H9 (cell line): Measurements from ENCODE around the gene DUOX1. TPM values are rescaled to one million over a fixed set of nuclear protein-coding genes. Genes with fewer than 3 reads are reported as not detected.
A peak's percentile ranks its signal among the peaks of the same experiment; 100 is the strongest.

Experiments
- DNase-seq: peaks from one replicate; pipeline ENCODE4 v3.0.0-alpha.2; 2017
- H2AFZ ChIP-seq: one replicate; pipeline ENCODE4 v1.6.1; 2013; ENCODE audit warnings: mild to moderate bottlenecking, low read length, control low read depth, moderate library complexity
- H2AK5ac ChIP-seq: 2 replicates; pipeline ENCODE4 v1.6.1; 2013; ENCODE audit warnings: low read length, control low read depth, mixed read lengths; ENCODE audit not compliant: insufficient read length
- H2BK120ac ChIP-seq: one replicate; pipeline ENCODE4 v1.6.1; 2013; ENCODE audit warnings: low read depth, mild to moderate bottlenecking, low read length, control low read depth, inconsistent platforms; ENCODE audit not compliant: poor library complexity, severe bottlenecking
- H2BK12ac ChIP-seq: 2 replicates; pipeline ENCODE4 v1.6.1; 2013; ENCODE audit warnings: low read length, control low read depth, mixed read lengths, low read depth; ENCODE audit not compliant: insufficient read length
- H2BK15ac ChIP-seq: 2 replicates; pipeline ENCODE4 v1.6.1; 2013; ENCODE audit warnings: low read depth, low read length, control low read depth
- H2BK20ac ChIP-seq: one replicate; pipeline ENCODE4 v1.6.1; 2013; ENCODE audit warnings: low read depth, mild to moderate bottlenecking, low read length, control low read depth, inconsistent platforms; ENCODE audit not compliant: poor library complexity, severe bottlenecking
- H2BK5ac ChIP-seq: 2 replicates; pipeline ENCODE4 v1.6.1; 2013; ENCODE audit warnings: low read length, control low read depth, mixed read lengths; ENCODE audit not compliant: insufficient read length
- H3K14ac ChIP-seq: 2 replicates; pipeline ENCODE4 v1.6.1; 2013; ENCODE audit warnings: low read length, control low read depth; ENCODE audit not compliant: insufficient read depth
- H3K18ac ChIP-seq: 2 replicates; pipeline ENCODE4 v1.6.1; 2013; ENCODE audit warnings: low read depth, mild to moderate bottlenecking, mixed read lengths, low read length, control low read depth; ENCODE audit not compliant: insufficient read length
- H3K23ac ChIP-seq: 2 replicates; pipeline ENCODE4 v1.6.1; 2013; ENCODE audit warnings: low read length, control low read depth, mixed read lengths, low read depth; ENCODE audit not compliant: insufficient read length
- H3K23me2 ChIP-seq: 2 replicates; pipeline ENCODE4 v1.6.1; 2013; ENCODE audit warnings: low read depth, mild to moderate bottlenecking, mixed read lengths, low read length, control low read depth; ENCODE audit not compliant: insufficient read length, poor library complexity, severe bottlenecking
- H3K27ac ChIP-seq: 2 replicates; pipeline ENCODE4 v1.5.1; 2013; ENCODE audit warnings: low read length, control low read depth, mixed read lengths, low read depth; ENCODE audit not compliant: insufficient read length
- H3K27me3 ChIP-seq: 2 replicates; pipeline ENCODE4 v1.6.1; 2013; ENCODE audit warnings: low read length, control low read depth, inconsistent platforms; ENCODE audit not compliant: insufficient read depth
- H3K4ac ChIP-seq: 2 replicates; pipeline ENCODE4 v1.6.1; 2013; ENCODE audit warnings: low read depth, mild to moderate bottlenecking, control low read depth, inconsistent platforms, low read length, moderate library complexity
- H3K4me1 ChIP-seq: 2 replicates; pipeline ENCODE4 v1.6.1; 2013; ENCODE audit warnings: low read length, control low read depth, inconsistent platforms; ENCODE audit not compliant: insufficient read depth
- H3K4me2 ChIP-seq: 2 replicates; pipeline ENCODE4 v1.6.1; 2013; ENCODE audit warnings: low read length, control low read depth, mixed read lengths; ENCODE audit not compliant: insufficient read length, insufficient read depth
- H3K56ac ChIP-seq: 2 replicates; pipeline ENCODE4 v1.6.1; 2013; ENCODE audit warnings: low read depth, mild to moderate bottlenecking, mixed read lengths, low read length, control low read depth; ENCODE audit not compliant: insufficient read length
- H3K79me1 ChIP-seq: 2 replicates; pipeline ENCODE4 v1.6.1; 2013; ENCODE audit warnings: low read depth, mild to moderate bottlenecking, moderate library complexity, low read length, control low read depth, inconsistent platforms; ENCODE audit not compliant: insufficient read depth, poor library complexity, severe bottlenecking
- H3K79me2 ChIP-seq: 2 replicates; pipeline ENCODE4 v1.6.1; 2013; ENCODE audit warnings: low read length, control low read depth, inconsistent platforms; ENCODE audit not compliant: insufficient read depth
- H3K9ac ChIP-seq: 2 replicates; pipeline ENCODE4 v1.6.1; 2013; ENCODE audit warnings: low read length, control low read depth, mixed read lengths; ENCODE audit not compliant: insufficient read length; ENCODE audit errors: extremely low read depth
- H3K9me3 ChIP-seq: one replicate; pipeline ENCODE4 v1.6.1; 2013; ENCODE audit warnings: low read depth, low read length, inconsistent platforms; ENCODE audit not compliant: control insufficient read depth
- H3T11ph ChIP-seq: one replicate; pipeline ENCODE4 v1.6.1; 2013; ENCODE audit warnings: mild to moderate bottlenecking, low read length, control low read depth, inconsistent platforms
- H4K20me1 ChIP-seq: one replicate; pipeline ENCODE4 v1.6.1; 2013; ENCODE audit not compliant: control insufficient read depth, insufficient read length, insufficient read depth
- H4K5ac ChIP-seq: 2 replicates; pipeline ENCODE4 v1.6.1; 2013; ENCODE audit warnings: low read depth, mild to moderate bottlenecking, mixed read lengths, low read length, control low read depth; ENCODE audit not compliant: insufficient read length
- H4K8ac ChIP-seq: replicated peaks from 2 replicates; pipeline ENCODE4 v1.6.1; 2013; ENCODE audit warnings: low read length, control low read depth, mixed read lengths, low read depth; ENCODE audit not compliant: insufficient read length
- H4K91ac ChIP-seq: 2 replicates; pipeline ENCODE4 v1.6.1; 2013; ENCODE audit warnings: low read depth, mild to moderate bottlenecking, moderate library complexity, mixed read lengths, low read length, control low read depth; ENCODE audit not compliant: insufficient read length
- H3K27ac Mint-ChIP-seq, 3 experiments: 2 replicates in 2 of 3; 3 replicates in 1 of 3; pipeline ENCODE4 v1.8.0; 2020 to 2021; ENCODE audit warnings: mixed read lengths in 3 of 3, mild to moderate bottlenecking in 1 of 3, moderate library complexity in 1 of 3
- H3K27me3 Mint-ChIP-seq: 2 replicates; pipeline ENCODE4 v1.8.0; 2021; ENCODE audit warnings: low read depth, mild to moderate bottlenecking, moderate library complexity, mixed read lengths
- H3K36me3 Mint-ChIP-seq, 3 experiments: 2 replicates in 2 of 3; 3 replicates in 1 of 3; pipeline ENCODE4 v1.8.0; 2020 to 2021; ENCODE audit warnings: low read depth in 3 of 3, mixed read lengths in 3 of 3; ENCODE audit not compliant: insufficient read depth in 1 of 3
- H3K4me1 Mint-ChIP-seq, 2 experiments: 2 replicates each; pipeline ENCODE4 v1.8.0; 2020; ENCODE audit warnings: mixed read lengths in 2 of 2
- H3K4me3 Mint-ChIP-seq, 2 experiments: 2 replicates in 1 of 2; 3 replicates in 1 of 2; pipeline ENCODE4 v1.8.0; 2020 to 2021; ENCODE audit warnings: mild to moderate bottlenecking in 2 of 2, mixed read lengths in 2 of 2, moderate library complexity in 1 of 2
- H3K9me3 Mint-ChIP-seq, 2 experiments: 2 replicates in 1 of 2; 3 replicates in 1 of 2; pipeline ENCODE4 v1.8.0; 2020; ENCODE audit warnings: mild to moderate bottlenecking in 2 of 2, mixed read lengths in 2 of 2, moderate library complexity in 1 of 2
- WGBS: extraction: QIAGEN DNeasy Blood & Tissue Kit; methylation state at CpG from one replicate; pipeline ENCODE4 v1.1.7; 2013; ENCODE audit warnings: missing lambda C conversion rate, low lambda C conversion rate, mixed read lengths; ENCODE audit not compliant: insufficient read length; ENCODE audit errors: extremely low coverage; 5-methylcytosine and 5-hydroxymethylcytosine counted together
- total RNA-seq: library from RNA; stranded (reverse); gene quantifications from 2 replicates; pipeline ENCODE4 v1.2.1, GENCODE V29; 2021
- TF ChIP-seq, protein P1 (sequence below): fragments of 200-600 bp; sonication (generic); conservative IDR thresholded peaks from 3 replicates; pipeline ENCODE4 v1.8.0; 2021; ENCODE audit warnings: antibody characterized with exemption, mild to moderate bottlenecking

The DUOX1 gene
- total RNA-seq, 1 experiment from 2014 or later = 2.6 TPM

GRCh38 chr15:45165536-45165935 lies 35.7 kb downstream of the DUOX1 start:
- H2BK120ac ChIP-seq = no peak overlapping the region
- no peak overlapping the region for H3K14ac ChIP-seq
- H3K23ac ChIP-seq = no peak overlapping the region
- no peak overlapping the region for H2BK20ac ChIP-seq
- no peak overlapping the region for H3K4me2 ChIP-seq
- no peaks in the 10 kb centered on the region for H3K23me2 ChIP-seq
- H4K91ac ChIP-seq = no peak overlapping the region
- Mint-ChIP-seq H3K9me3 (no peaks in the 10 kb centered on the region), H3K27me3 (peaks cover 10% of the 10 kb centered on the region; the same call in 1 of the 2 replicates), H3K4me3 (peak overlapping the region; percentile 63 to 75; a peak in 4 of 5 replicates), H3K27ac (no peak overlapping the region), H3K36me3 (peaks cover 0 to 3% (median 2%) of the 10 kb centered on the region in 3 experiments; a peak in 3 of 7 replicates), H3K4me1 (peaks cover 36 to 37% of the 10 kb centered on the region in 2 experiments)
- H3K9ac ChIP-seq = no peak overlapping the region
- TF ChIP-seq, protein P1, sequence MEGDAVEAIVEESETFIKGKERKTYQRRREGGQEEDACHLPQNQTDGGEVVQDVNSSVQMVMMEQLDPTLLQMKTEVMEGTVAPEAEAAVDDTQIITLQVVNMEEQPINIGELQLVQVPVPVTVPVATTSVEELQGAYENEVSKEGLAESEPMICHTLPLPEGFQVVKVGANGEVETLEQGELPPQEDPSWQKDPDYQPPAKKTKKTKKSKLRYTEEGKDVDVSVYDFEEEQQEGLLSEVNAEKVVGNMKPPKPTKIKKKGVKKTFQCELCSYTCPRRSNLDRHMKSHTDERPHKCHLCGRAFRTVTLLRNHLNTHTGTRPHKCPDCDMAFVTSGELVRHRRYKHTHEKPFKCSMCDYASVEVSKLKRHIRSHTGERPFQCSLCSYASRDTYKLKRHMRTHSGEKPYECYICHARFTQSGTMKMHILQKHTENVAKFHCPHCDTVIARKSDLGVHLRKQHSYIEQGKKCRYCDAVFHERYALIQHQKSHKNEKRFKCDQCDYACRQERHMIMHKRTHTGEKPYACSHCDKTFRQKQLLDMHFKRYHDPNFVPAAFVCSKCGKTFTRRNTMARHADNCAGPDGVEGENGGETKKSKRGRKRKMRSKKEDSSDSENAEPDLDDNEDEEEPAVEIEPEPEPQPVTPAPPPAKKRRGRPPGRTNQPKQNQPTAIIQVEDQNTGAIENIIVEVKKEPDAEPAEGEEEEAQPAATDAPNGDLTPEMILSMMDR = no peak
- no peak overlapping the region for H2BK5ac ChIP-seq
- H3K27ac ChIP-seq = no peak overlapping the region
- H3K4me1 ChIP-seq = peaks cover 7% of the 10 kb centered on the region
- no peak overlapping the region for H2AK5ac ChIP-seq
- no peaks in the 10 kb centered on the region for H3K9me3 ChIP-seq
- H3K79me1 ChIP-seq = no peaks in the 10 kb centered on the region
- DNase-seq = no peak
- H3K27me3 ChIP-seq = no peaks in the 10 kb centered on the region
- no peak overlapping the region for H3T11ph ChIP-seq
- H3K79me2 ChIP-seq = no peaks in the 10 kb centered on the region
- no peak overlapping the region for H2AFZ ChIP-seq
- no peak overlapping the region for H3K4ac ChIP-seq
- no peak overlapping the region for H4K5ac ChIP-seq
- no peak overlapping the region for H3K56ac ChIP-seq
- no peak overlapping the region for H2BK12ac ChIP-seq
- H3K18ac ChIP-seq = no peak overlapping the region
- no peak overlapping the region for H2BK15ac ChIP-seq
- no peak overlapping the region for H4K8ac ChIP-seq
- no peaks in the 10 kb centered on the region for H4K20me1 ChIP-seq
- no CpG with 5 or more reads among the region's 5 CpGs for WGBS
